HEK293 (cell line): ENCODE results near the gene FAM131B.

Source experiments
- ZNF416 ChIP-seq: fragments of 450-650 bp; formaldehyde crosslinking; IDR thresholded peaks from 2 replicates; pipeline ENCODE4 v1.5.1; 2016; ENCODE audit warnings: missing biosample characterization, missing genetic modification characterization
- ZNF529 ChIP-seq: fragments of 450-650 bp; formaldehyde crosslinking; IDR thresholded peaks from 2 replicates; pipeline ENCODE4 v1.5.1; 2017; ENCODE audit warnings: missing genetic modification characterization, missing biosample characterization; ENCODE audit not compliant: insufficient replicate concordance
- TF ChIP-seq, protein P1 (sequence below): fragments of 450-650 bp; formaldehyde crosslinking; IDR thresholded peaks from 2 replicates; pipeline ENCODE4 v1.5.1; 2016; ENCODE audit warnings: missing biosample characterization, missing genetic modification characterization
- TF ChIP-seq, protein P2 (sequence below): fragments of 450-650 bp; formaldehyde crosslinking; IDR thresholded peaks from 2 replicates; pipeline ENCODE4 v1.5.1; 2016; ENCODE audit warnings: missing biosample characterization, missing genetic modification characterization

DNA sequence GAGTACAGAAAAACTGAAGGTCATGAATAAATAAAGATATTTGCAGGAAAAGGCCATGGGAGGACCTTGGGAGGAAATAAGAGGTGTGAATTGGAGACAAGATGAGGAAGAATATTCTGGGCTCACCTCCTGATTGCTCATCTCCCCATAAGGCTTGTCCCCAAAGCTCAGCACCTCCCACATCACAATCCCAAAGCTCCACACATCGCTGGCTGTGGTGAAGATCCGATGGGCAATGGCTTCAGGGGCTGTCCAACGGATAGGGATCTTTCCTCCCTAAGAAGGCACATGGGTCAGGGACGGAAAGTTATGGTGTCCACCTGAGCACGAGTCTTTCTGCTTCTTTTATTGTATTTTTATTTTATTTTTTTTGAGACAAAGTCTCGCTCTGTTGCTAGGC, 31.6 kb upstream of the FAM131B start:
- TF ChIP-seq, protein P1, sequence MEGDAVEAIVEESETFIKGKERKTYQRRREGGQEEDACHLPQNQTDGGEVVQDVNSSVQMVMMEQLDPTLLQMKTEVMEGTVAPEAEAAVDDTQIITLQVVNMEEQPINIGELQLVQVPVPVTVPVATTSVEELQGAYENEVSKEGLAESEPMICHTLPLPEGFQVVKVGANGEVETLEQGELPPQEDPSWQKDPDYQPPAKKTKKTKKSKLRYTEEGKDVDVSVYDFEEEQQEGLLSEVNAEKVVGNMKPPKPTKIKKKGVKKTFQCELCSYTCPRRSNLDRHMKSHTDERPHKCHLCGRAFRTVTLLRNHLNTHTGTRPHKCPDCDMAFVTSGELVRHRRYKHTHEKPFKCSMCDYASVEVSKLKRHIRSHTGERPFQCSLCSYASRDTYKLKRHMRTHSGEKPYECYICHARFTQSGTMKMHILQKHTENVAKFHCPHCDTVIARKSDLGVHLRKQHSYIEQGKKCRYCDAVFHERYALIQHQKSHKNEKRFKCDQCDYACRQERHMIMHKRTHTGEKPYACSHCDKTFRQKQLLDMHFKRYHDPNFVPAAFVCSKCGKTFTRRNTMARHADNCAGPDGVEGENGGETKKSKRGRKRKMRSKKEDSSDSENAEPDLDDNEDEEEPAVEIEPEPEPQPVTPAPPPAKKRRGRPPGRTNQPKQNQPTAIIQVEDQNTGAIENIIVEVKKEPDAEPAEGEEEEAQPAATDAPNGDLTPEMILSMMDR = no peak
- TF ChIP-seq ZNF416 (tag by site-specific recombination) (no peak), ZNF529 (no peak)
- TF ChIP-seq, protein P2, sequence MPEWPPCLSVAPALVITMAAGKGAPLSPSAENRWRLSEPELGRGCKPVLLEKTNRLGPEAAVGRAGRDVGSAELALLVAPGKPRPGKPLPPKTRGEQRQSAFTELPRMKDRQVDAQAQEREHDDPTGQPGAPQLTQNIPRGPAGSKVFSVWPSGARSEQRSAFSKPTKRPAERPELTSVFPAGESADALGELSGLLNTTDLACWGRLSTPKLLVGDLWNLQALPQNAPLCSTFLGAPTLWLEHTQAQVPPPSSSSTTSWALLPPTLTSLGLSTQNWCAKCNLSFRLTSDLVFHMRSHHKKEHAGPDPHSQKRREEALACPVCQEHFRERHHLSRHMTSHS (tag by site-specific recombination) = no peak
